ENCODE data around the gene ART4. TPM values are rescaled to one million over a fixed set of nuclear protein-coding genes. Genes with fewer than 3 reads are reported as not detected.

Gene ART4
- total RNA-seq, 1 donor from 2014 or later, result not detected

DNA sequence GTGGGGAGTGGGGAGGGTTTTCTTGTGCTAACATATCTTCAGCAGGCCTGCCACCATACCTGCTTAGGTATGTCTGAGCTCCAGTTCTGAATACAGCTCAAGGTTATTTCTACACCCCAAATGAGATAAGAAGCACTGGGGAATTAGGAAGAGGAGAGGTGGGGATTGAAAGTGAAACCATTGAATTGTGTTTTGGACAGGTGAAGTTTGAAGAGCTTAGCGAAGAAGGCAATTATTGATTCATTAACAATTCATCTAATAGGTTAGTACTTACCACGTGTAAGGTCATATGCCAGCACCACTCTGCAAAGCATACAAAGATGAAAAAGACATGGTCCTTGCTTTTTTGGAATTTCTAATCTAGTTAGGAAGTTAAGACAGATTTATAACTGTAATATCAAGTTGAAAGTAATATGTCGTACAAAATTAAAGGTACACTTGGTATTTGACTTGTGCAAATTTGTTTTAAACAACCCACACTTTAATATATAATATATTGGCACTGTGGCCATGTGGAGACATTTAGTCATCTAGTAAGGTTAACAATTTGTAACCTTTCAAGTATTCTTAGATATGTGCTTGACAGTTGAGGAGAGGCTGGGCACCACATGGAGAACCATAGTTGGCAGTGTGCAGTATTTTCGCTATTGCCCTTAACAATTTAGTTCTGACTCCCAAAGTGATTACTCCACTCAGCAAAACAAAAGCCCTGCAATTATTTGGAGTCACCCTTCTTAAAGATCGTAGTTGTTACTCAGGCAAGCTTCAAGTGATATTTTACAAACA, 33.0 kb downstream of the ART4 start:
- Mint-ChIP-seq H3K4me3 (peak overlapping the region; percentile 13), H3K9me3 (no peaks in the 10 kb centered on the region), H3K27ac (peak overlapping the region; percentile 42), H3K36me3 (ENCODE audit: low read depth) (no peaks in the 10 kb centered on the region), H3K4me1 (peaks cover 20% of the 10 kb centered on the region), H3K27me3 (no peaks in the 10 kb centered on the region)
- DNase-seq (no peak), ATAC-seq (ENCODE audit: low read depth) (no peak)
- intact Hi-C loops (cut with micrococcal nuclease), result no loop called here
- CTCF ChIA-PET, result interaction anchor here (1.0 to 2.5 kb wide), 2 partner anchors 87 to 186 kb away, joined by 3 to 13 read pairs; no protein-coding TSS in a partner anchor
- POLR2A ChIA-PET, result interaction anchor here (0.6 to 1.6 kb wide), 3 partner anchors 36 to 39 kb away, joined by 3 to 6 read pairs (median 6); a partner anchor contains a TSS
- TF ChIP-seq, protein P1, sequence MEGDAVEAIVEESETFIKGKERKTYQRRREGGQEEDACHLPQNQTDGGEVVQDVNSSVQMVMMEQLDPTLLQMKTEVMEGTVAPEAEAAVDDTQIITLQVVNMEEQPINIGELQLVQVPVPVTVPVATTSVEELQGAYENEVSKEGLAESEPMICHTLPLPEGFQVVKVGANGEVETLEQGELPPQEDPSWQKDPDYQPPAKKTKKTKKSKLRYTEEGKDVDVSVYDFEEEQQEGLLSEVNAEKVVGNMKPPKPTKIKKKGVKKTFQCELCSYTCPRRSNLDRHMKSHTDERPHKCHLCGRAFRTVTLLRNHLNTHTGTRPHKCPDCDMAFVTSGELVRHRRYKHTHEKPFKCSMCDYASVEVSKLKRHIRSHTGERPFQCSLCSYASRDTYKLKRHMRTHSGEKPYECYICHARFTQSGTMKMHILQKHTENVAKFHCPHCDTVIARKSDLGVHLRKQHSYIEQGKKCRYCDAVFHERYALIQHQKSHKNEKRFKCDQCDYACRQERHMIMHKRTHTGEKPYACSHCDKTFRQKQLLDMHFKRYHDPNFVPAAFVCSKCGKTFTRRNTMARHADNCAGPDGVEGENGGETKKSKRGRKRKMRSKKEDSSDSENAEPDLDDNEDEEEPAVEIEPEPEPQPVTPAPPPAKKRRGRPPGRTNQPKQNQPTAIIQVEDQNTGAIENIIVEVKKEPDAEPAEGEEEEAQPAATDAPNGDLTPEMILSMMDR (IDR thresholded peaks at IDR 0.05), result no peak

DNA sequence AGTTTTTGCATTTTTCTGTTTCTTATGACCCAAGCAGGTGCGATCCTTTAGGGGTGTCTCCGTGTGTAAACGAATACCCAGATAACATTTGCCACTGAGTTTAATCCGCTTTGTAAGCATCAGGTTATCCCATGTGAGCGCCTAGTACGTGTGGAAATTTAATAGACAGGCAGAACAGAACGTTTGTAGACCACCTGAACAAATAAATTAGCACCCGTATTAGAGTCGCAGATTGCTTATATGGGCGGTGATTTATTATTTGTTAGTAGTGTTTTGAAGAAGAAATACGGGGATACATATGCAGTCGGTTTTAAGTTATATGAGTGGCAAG, 39.5 kb downstream of the ART4 start:
- ATAC-seq (ENCODE audit: low read depth) (peak; percentile 4), DNase-seq (no peak)
- H3K27ac Mint-ChIP-seq, result no peak overlapping the region
- peaks cover 17% of the 10 kb centered on the region for H3K4me1 Mint-ChIP-seq
- peaks cover 21% of the 10 kb centered on the region for H3K36me3 Mint-ChIP-seq (ENCODE audit: low read depth)
- H3K4me3 Mint-ChIP-seq, result no peak overlapping the region
- TF ChIP-seq, protein P1 (IDR thresholded peaks at IDR 0.05), result no peak
- H3K9me3 Mint-ChIP-seq, result no peaks in the 10 kb centered on the region
- CTCF ChIA-PET, result interaction anchor here (1.6 kb wide), 1 partner anchor 192 kb away, joined by 4 read pairs; no protein-coding TSS in a partner anchor
- intact Hi-C loops (cut with micrococcal nuclease), result loop anchor here (1.0 to 10.0 kb wide), 9 partner anchors 29 to 1079 kb away; partner anchors contain the start of genes ARHGDIB and STRAP
- POLR2A ChIA-PET, result interaction anchor here (0.6 to 6.5 kb wide), 15 partner anchors 12 to 1326 kb away, joined by 3 to 141 read pairs (median 4); partner anchors contain the start of gene ATF7IP
- H3K27me3 Mint-ChIP-seq, result no peaks in the 10 kb centered on the region

DNA sequence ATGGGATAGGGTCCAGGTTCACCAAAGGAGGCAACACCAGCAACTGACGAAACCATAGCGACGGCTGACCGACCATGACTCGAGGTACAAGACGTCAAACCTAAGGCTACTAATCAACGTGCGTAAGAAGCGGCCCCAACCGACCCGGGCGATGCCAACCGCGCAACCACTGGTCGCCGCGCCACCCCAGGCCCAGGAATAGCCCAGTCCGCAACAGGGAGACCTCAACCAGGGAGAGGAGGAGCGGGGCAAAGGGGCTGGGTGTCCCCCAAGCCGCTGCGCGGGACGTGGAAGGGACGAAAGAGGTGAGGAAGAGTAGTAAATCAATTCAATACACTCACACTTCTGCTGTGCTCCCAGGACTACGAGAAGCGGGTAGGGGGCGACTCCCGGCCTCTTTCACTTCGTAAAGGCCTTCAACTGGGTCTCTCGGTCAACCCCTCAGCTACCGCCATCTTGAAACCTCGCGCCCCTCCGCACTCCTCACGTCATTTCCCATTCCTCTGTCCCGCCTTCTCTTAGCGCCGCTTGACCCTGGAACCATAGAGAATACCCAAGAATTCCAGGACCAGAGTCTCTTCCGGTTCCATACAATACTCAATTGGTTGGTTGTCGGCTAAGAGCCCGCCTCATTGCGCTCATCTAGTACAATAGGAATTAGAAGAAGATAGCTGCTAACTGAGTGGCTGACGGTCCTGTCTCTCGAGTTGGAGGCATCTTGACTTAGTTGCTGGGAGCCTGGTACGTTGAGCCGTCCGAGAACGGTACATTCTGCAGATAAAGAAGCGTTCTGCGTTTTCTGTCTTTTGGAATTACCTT, 40.1 kb downstream of the ART4 start, which contains the start of the genes C12orf60 and WBP11:
Gene C12orf60, plus strand, starts transcription at position 660 of the 819 bp plus-strand sequence. CDS start 19,266 bp downstream, outside the sequence.
Gene WBP11, minus strand, starts transcription at position 468 of the 819 bp plus-strand sequence. CDS start 2,095 bp downstream, outside the sequence.
- TF ChIP-seq, protein P1 (IDR thresholded peaks at IDR 0.05), result no peak
- H3K27me3 Mint-ChIP-seq, result no peaks in the 10 kb centered on the region
- CTCF ChIA-PET, result interaction anchor here (1.6 kb wide), 1 partner anchor 192 kb away, joined by 4 read pairs; no protein-coding TSS in a partner anchor
- H3K9me3 Mint-ChIP-seq, result no peaks in the 10 kb centered on the region
- no peak within 1 kb of the TSS for H3K4me3 Mint-ChIP-seq
- POLR2A ChIA-PET, result interaction anchor here (0.6 to 6.5 kb wide), 19 partner anchors 8 to 618 kb away, joined by 3 to 141 read pairs (median 4); partner anchors contain the start of gene ATF7IP
- no peak within 1 kb of the TSS for H3K27ac Mint-ChIP-seq
- H3K36me3 Mint-ChIP-seq (ENCODE audit: low read depth), result peaks cover 26% of the 10 kb centered on the region
- ATAC-seq (ENCODE audit: low read depth) (peak; percentile 95), DNase-seq (peak; percentile 74)
- H3K4me1 Mint-ChIP-seq, result peaks cover 17% of the 10 kb centered on the region
- intact Hi-C loops (cut with micrococcal nuclease), result loop anchor here (1.0 to 10.0 kb wide), 9 partner anchors 29 to 1079 kb away; partner anchors contain the start of genes ARHGDIB and STRAP

DNA sequence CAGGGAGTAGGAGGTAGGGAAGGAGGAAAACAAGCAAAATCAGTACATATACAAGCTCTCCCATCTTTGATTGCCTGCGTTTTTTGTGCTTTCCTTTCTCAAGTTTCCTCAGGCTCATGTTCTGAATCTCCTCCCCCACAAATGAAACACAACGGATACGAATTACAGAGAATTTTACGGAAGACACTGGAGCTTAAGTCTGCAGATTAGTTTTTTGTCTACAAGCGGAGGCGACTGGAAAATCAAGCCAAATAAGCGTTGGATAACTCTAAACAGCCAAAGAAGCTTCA, 40.7 kb downstream of the ART4 start:
- DNase-seq (no peak), ATAC-seq (ENCODE audit: low read depth) (no peak)
- ChIA-PET POLR2A (interaction anchor here (0.9 to 6.5 kb wide), 12 partner anchors 9 to 157 kb away, joined by 3 to 141 read pairs (median 4); a partner anchor contains a TSS), CTCF (interaction anchor here (0.6 to 1.6 kb wide), 2 partner anchors 30 to 193 kb away, joined by 4 read pairs; no protein-coding TSS in a partner anchor)
- H3K27me3 Mint-ChIP-seq, result no peaks in the 10 kb centered on the region
- intact Hi-C loops (cut with micrococcal nuclease), result loop anchor here (1.0 to 10.0 kb wide), 9 partner anchors 28 to 1080 kb away; partner anchors contain the start of genes ARHGDIB and STRAP
- no peak overlapping the region for H3K4me3 Mint-ChIP-seq
- H3K4me1 Mint-ChIP-seq, result peaks cover 17% of the 10 kb centered on the region
- H3K9me3 Mint-ChIP-seq, result no peaks in the 10 kb centered on the region
- TF ChIP-seq, protein P1 (IDR thresholded peaks at IDR 0.05), result no peak
- H3K27ac Mint-ChIP-seq, result no peak overlapping the region
- H3K36me3 Mint-ChIP-seq (ENCODE audit: low read depth), result peaks cover 32% of the 10 kb centered on the region
